Endothelial cell of umbilical vein (primary cell): Measurements from ENCODE around the gene RHOG. TPM values are rescaled to one million over a fixed set of nuclear protein-coding genes. Genes with fewer than 3 reads are reported as not detected.

Source experiments
- BruUV-seq: library from RNA; stranded (reverse); fragments of 400-500 nt; replicated peaks from 2 replicates; lab custom pipeline; 2021; lab: Mats Ljungman, UMichigan
- CTCF ChIA-PET: fragments of 300-600, 350-600 bp; sonication (Branson Sonifier 250); formaldehyde crosslinking; loops from one replicate; lab custom pipeline; 2021; ENCODE audit warnings: antibody characterized with exemption, inconsistent platforms; lab: Charles Lee
- POLR2A ChIA-PET: fragments of 300-600, 350-600 bp; sonication (Branson Sonifier 250); formaldehyde crosslinking; loops from one replicate; lab custom pipeline; 2021; ENCODE audit warnings: antibody characterized with exemption, inconsistent platforms; lab: Charles Lee
- DNase-seq: peaks from one replicate; pipeline ENCODE4 v3.0.0-alpha.2; 2011; ENCODE audit warnings: low read depth, low spot score
- FAIRE-seq: peaks from 2 replicates; lab custom pipeline; 2011; peaks lifted over from hg19 to GRCh38; lab: Jason Lieb, UNC
- H2AFZ ChIP-seq: 2 replicates; pipeline ENCODE4 v1.6.0; 2012; ENCODE audit warnings: low read depth, low read length, control low read depth, inconsistent platforms
- H3K27ac ChIP-seq: 2 replicates; pipeline ENCODE4 v1.5.1; 2011; ENCODE audit warnings: low read depth, mild to moderate bottlenecking, control low read depth, low read length, moderate library complexity; ENCODE audit not compliant: insufficient read depth
- H3K27me3 ChIP-seq, 2 experiments: 2 replicates each; pipeline versions ENCODE4 v1.6.0 to v1.6.1; 2011; ENCODE audit warnings: low read length in 2 of 2, mixed read lengths in 1 of 2; ENCODE audit not compliant: control insufficient read depth in 2 of 2, insufficient read depth in 2 of 2
- H3K36me3 ChIP-seq, 2 experiments: 2 replicates in 1 of 2; 3 replicates in 1 of 2; pipeline ENCODE4 v1.5.1; 2011; ENCODE audit warnings: low read length in 2 of 2, mild to moderate bottlenecking in 1 of 2, moderate library complexity in 1 of 2; ENCODE audit not compliant: control insufficient read depth in 2 of 2, insufficient read depth in 2 of 2; ENCODE audit errors: extremely low read depth in 1 of 2
- H3K4me1 ChIP-seq: 3 replicates; pipeline ENCODE4 v1.5.1; 2011; ENCODE audit warnings: mild to moderate bottlenecking, low read length; ENCODE audit not compliant: control insufficient read depth, insufficient read depth; ENCODE audit errors: extremely low read depth
- H3K4me2 ChIP-seq: 2 replicates; pipeline ENCODE4 v1.6.1; 2011; ENCODE audit warnings: low read length, control low read depth, mixed read lengths; ENCODE audit not compliant: insufficient read depth
- H3K4me3 ChIP-seq, 3 experiments: fragments of 200-600 bp in 1 of 3; sonication (generic), shearing (Covaris generic) in 1 of 3; replicated peaks in 1 of 3; 2 replicates each; pipeline ENCODE4 v1.5.1; 2011 to 2016; ENCODE audit warnings: control low read depth in 3 of 3, low read length in 3 of 3, mild to moderate bottlenecking in 2 of 3, inconsistent platforms in 1 of 3, low read depth in 1 of 3, moderate library complexity in 1 of 3; ENCODE audit not compliant: insufficient read depth in 1 of 3
- H3K79me2 ChIP-seq: 2 replicates; pipeline ENCODE4 v1.6.0; 2012; ENCODE audit warnings: low read length, inconsistent platforms; ENCODE audit not compliant: control insufficient read depth, insufficient read depth
- H3K9ac ChIP-seq: replicated peaks from 2 replicates; pipeline ENCODE3; 2011; ENCODE audit warnings: low read length, control low read depth; ENCODE audit not compliant: insufficient read depth; ENCODE audit errors: extremely low read depth
- H3K9me1 ChIP-seq: replicated peaks from 3 replicates; pipeline ENCODE4 v1.6.0; 2011; ENCODE audit warnings: mild to moderate bottlenecking, low read length; ENCODE audit not compliant: control insufficient read depth, insufficient read depth; ENCODE audit errors: extremely low read depth
- H3K9me3 ChIP-seq: replicated peaks from 2 replicates; pipeline ENCODE4 v1.5.1; 2012; ENCODE audit warnings: low read length, inconsistent platforms; ENCODE audit not compliant: control insufficient read depth, insufficient read depth
- H4K20me1 ChIP-seq: replicated peaks from 2 replicates; pipeline ENCODE3; 2011; ENCODE audit warnings: mild to moderate bottlenecking, low read length; ENCODE audit not compliant: control insufficient read depth, insufficient read depth; ENCODE audit errors: extremely low read depth
- EZH2 ChIP-seq: IDR thresholded peaks from 2 replicates; pipeline ENCODE4 v1.6.1; 2012; ENCODE audit warnings: borderline replicate concordance, low read depth, mild to moderate bottlenecking, moderate library complexity, low read length, inconsistent platforms; ENCODE audit not compliant: severe bottlenecking
- GATA2 ChIP-seq: IDR thresholded peaks from 2 replicates; pipeline ENCODE4 v1.7.0; 2011; ENCODE audit warnings: low read depth, mild to moderate bottlenecking, moderate library complexity, mixed read lengths, low read length; ENCODE audit not compliant: insufficient read length, insufficient read depth
- JUN ChIP-seq: IDR thresholded peaks from 2 replicates; pipeline ENCODE4 v1.6.1; 2011; ENCODE audit warnings: borderline replicate concordance, low read depth; ENCODE audit not compliant: insufficient read length, insufficient read depth
- MAX ChIP-seq: IDR thresholded peaks from 2 replicates; pipeline ENCODE4 v1.6.1; 2011; ENCODE audit not compliant: insufficient read depth, insufficient read length
- MYC ChIP-seq: IDR thresholded peaks from one replicate; pipeline ENCODE4 v1.6.1; 2011; ENCODE audit warnings: mild to moderate bottlenecking, low read depth, low read length
- POLR2A ChIP-seq: IDR thresholded peaks from 2 replicates; pipeline ENCODE4 v1.6.1; 2012; ENCODE audit warnings: low read depth, mild to moderate bottlenecking, control low read depth, low read length
- POLR2AphosphoS5 ChIP-seq: IDR thresholded peaks from 2 replicates; pipeline ENCODE4 v1.6.1; 2012; ENCODE audit warnings: low read depth, mild to moderate bottlenecking, control low read depth, low read length, moderate library complexity; ENCODE audit not compliant: insufficient read depth
- dilution Hi-C: fragments of 300-500 bp; cut with MboI; formaldehyde crosslinking; loops from one replicate; pipeline ENCODE4 v1.15.0; 2019; ENCODE audit warnings: low sequenced_read_pairs; ENCODE audit not compliant: extremely low pct_ligation_motif_present
- intact Hi-C: fragments of 100-400 bp; cut with micrococcal nuclease; formaldehyde crosslinking; loops from one replicate; pipeline ENCODE4 v1.10.0; 2022
- polyA plus RNA-seq, 4 experiments: library from polyadenylated mRNA; depleted of rRNA in 3 of 4; stranded (reverse) in 3 of 4; unstranded in 1 of 4; fragments of >200 nt; gene quantifications; 2 replicates each; pipeline versions ENCODE4 v1.2.1 to v1.2.3, GENCODE V29; 2011 to 2012; ENCODE audit warnings: missing spikeins in 1 of 4
- total RNA-seq: library from RNA; stranded (reverse); gene quantifications from 2 replicates; pipeline ENCODE4 v1.2.3, GENCODE V29; 2021
- TF ChIP-seq, protein P1 (sequence below), 2 donors: IDR thresholded peaks; 1 replicate in 1 of 2; 2 replicates in 1 of 2; pipeline ENCODE4 v1.5.1; 2011; ENCODE audit warnings: low read length in 2 of 2, mild to moderate bottlenecking in 2 of 2, moderate library complexity in 2 of 2, control low read depth in 1 of 2, inconsistent platforms in 1 of 2, low read depth in 1 of 2; ENCODE audit not compliant: insufficient read depth in 1 of 2; ENCODE audit errors: extremely low read depth in 1 of 2

Gene RHOG
- total and polyA plus RNA-seq, 2 donors (not counting 3 experiments of a cell fraction or from before 2014, with no cell fraction given) = 69.0 to 119 TPM

GRCh38 chr11:3797329-3798090, 43.2 kb downstream of the RHOG start, which contains the start of gene NUP98:
Gene NUP98, minus strand, starts transcription at chr11:3797554. Its CDS starts 15,437 bp downstream, at chr11:3782117.
- POLR2A ChIA-PET = interaction anchor here (0.5 to 2.2 kb wide), 2 partner anchors 10 to 43 kb away, joined by 4 to 7 read pairs; partner anchors contain the start of gene RHOG
- dilution Hi-C loops = no loop called here

More at GRCh38 chr11:3797329-3798090, 43.2 kb downstream of the RHOG start, which contains the start of gene NUP98:
- Histone ChIP-seq H3K9me1 (no peaks in the 10 kb centered on the region), H3K79me2 (peaks cover 47% of the 10 kb centered on the region), H3K4me3 (peak within 1 kb of the TSS; percentile 72 to 99 (median 90)), H3K27ac (peak within 1 kb of the TSS; percentile 76), H3K27me3 (no peaks in the 10 kb centered on the region), H3K9me3 (no peaks in the 10 kb centered on the region), H2AFZ (peak within 1 kb of the TSS; percentile 68), H3K9ac (peak within 1 kb of the TSS; percentile 84), H3K36me3 (no peaks in the 10 kb centered on the region), H4K20me1 (peaks cover 4% of the 10 kb centered on the region), H3K4me2 (peak within 1 kb of the TSS; percentile 99), H3K4me1 (peaks cover 15% of the 10 kb centered on the region)
- TF ChIP-seq, protein P1, sequence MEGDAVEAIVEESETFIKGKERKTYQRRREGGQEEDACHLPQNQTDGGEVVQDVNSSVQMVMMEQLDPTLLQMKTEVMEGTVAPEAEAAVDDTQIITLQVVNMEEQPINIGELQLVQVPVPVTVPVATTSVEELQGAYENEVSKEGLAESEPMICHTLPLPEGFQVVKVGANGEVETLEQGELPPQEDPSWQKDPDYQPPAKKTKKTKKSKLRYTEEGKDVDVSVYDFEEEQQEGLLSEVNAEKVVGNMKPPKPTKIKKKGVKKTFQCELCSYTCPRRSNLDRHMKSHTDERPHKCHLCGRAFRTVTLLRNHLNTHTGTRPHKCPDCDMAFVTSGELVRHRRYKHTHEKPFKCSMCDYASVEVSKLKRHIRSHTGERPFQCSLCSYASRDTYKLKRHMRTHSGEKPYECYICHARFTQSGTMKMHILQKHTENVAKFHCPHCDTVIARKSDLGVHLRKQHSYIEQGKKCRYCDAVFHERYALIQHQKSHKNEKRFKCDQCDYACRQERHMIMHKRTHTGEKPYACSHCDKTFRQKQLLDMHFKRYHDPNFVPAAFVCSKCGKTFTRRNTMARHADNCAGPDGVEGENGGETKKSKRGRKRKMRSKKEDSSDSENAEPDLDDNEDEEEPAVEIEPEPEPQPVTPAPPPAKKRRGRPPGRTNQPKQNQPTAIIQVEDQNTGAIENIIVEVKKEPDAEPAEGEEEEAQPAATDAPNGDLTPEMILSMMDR (IDR thresholded peaks at IDR 0.05; ENCODE audit: extremely low read depth in 1 of 2, insufficient read depth in 1 of 2, low read depth in 1 of 2, low read length in 2 of 2) = peak in 1 of 2 donors; percentile 2
- TF ChIP-seq GATA2 (no peak), POLR2A (peak; percentile 90), MYC (peak; percentile 47), EZH2 (no peak), MAX (peak; percentile 95), POLR2AphosphoS5 (peak; percentile 93), JUN (peak; percentile 45)
- DNase-seq (peak; percentile 100), FAIRE-seq (peak; percentile 98)
- no TSS peak for BruUV-seq
- intact Hi-C loops = loop anchor here (1.0 kb wide), 3 partner anchors 11 to 44 kb away; partner anchors contain the start of gene PGAP2
- CTCF ChIA-PET = interaction anchor here (0.8 to 3.2 kb wide), 5 partner anchors 11 to 275 kb away, joined by 3 to 19 read pairs (median 5); partner anchors contain the start of genes PGAP2 and RHOG
